Neural progenitor cell (in vitro differentiated cells): ENCODE measurements around the gene CRTC3. TPM values are rescaled to one million over a fixed set of nuclear protein-coding genes. Genes with fewer than 3 reads are reported as not detected.

Experiments used
- DNase-seq: peaks from one replicate; pipeline ENCODE4 v3.0.0-alpha.2; 2016; ENCODE audit warnings: low spot score
- H2AFZ ChIP-seq: fragments of 200-600 bp; sonication (generic); replicated peaks from 2 replicates; pipeline ENCODE4 v1.6.1; 2016; ENCODE audit warnings: antibody characterized with exemption
- H3F3A ChIP-seq: fragments of 200-600 bp; sonication (generic); 2 replicates; pipeline ENCODE4 v1.6.1; 2016; ENCODE audit warnings: antibody characterized with exemption, low read depth
- H3K27ac ChIP-seq: fragments of 200-600 bp; sonication (generic); 2 replicates; pipeline ENCODE4 v1.5.1; 2016; ENCODE audit warnings: mild to moderate bottlenecking
- H3K27me3 ChIP-seq: fragments of 200-600 bp; sonication (generic); 2 replicates; pipeline ENCODE4 v1.6.1; 2016; ENCODE audit warnings: mild to moderate bottlenecking, moderate library complexity
- H3K36me3 ChIP-seq: fragments of 200-600 bp; sonication (generic); 2 replicates; pipeline ENCODE4 v1.5.1; 2016
- H3K4me1 ChIP-seq: fragments of 200-600 bp; sonication (generic); 2 replicates; pipeline ENCODE4 v1.6.1; 2016; ENCODE audit warnings: mixed run types
- H3K4me2 ChIP-seq: fragments of 200-600 bp; sonication (generic); 2 replicates; pipeline ENCODE4 v1.6.1; 2016
- H3K4me3 ChIP-seq: fragments of 200-600 bp; sonication (generic); 2 replicates; pipeline ENCODE4 v1.5.1; 2016
- H3K79me2 ChIP-seq: fragments of 200-600 bp; sonication (generic); 2 replicates; pipeline ENCODE4 v1.6.1; 2016; ENCODE audit warnings: low read depth
- H3K9ac ChIP-seq: fragments of 200-600 bp; sonication (generic); 2 replicates; pipeline ENCODE4 v1.6.1; 2016
- H3K9me3 ChIP-seq: fragments of 200-600 bp; sonication (generic); 2 replicates; pipeline ENCODE4 v1.5.1; 2016; ENCODE audit warnings: low read depth
- H4K20me1 ChIP-seq: fragments of 200-600 bp; sonication (generic); 2 replicates; pipeline ENCODE4 v1.6.1; 2016; ENCODE audit warnings: low read depth
- H3K27ac Mint-ChIP-seq: 3 replicates; pipeline ENCODE4 v1.8.0; 2021; ENCODE audit warnings: mixed read lengths
- H3K27me3 Mint-ChIP-seq: 2 replicates; pipeline ENCODE4 v1.8.0; 2022; ENCODE audit warnings: low read depth, mild to moderate bottlenecking, inconsistent platforms, moderate library complexity, mixed read lengths; ENCODE audit not compliant: insufficient read depth
- H3K36me3 Mint-ChIP-seq: 3 replicates; pipeline ENCODE4 v1.8.0; 2021; ENCODE audit warnings: mixed read lengths
- H3K4me1 Mint-ChIP-seq: 3 replicates; pipeline ENCODE4 v1.8.0; 2021; ENCODE audit warnings: mixed read lengths
- H3K4me3 Mint-ChIP-seq: 3 replicates; pipeline ENCODE4 v1.8.0; 2021; ENCODE audit warnings: mild to moderate bottlenecking, moderate library complexity, mixed read lengths
- H3K9me3 Mint-ChIP-seq: 3 replicates; pipeline ENCODE4 v1.8.0; 2020; ENCODE audit warnings: mixed read lengths
- CTCF ChIP-seq: fragments of 200-600 bp; sonication (generic); IDR thresholded peaks from 2 replicates; pipeline ENCODE4 v1.5.1; 2017; ENCODE audit warnings: antibody characterized with exemption, mild to moderate bottlenecking
- EZH2 ChIP-seq: fragments of 200-600 bp; sonication (generic); IDR thresholded peaks from 2 replicates; pipeline ENCODE4 v1.6.1; 2017; ENCODE audit warnings: antibody characterized with exemption, mild to moderate bottlenecking, moderate library complexity
- EZH2phosphoT487 ChIP-seq: fragments of 200-600 bp; sonication (generic); IDR thresholded peaks from 2 replicates; pipeline ENCODE4 v1.6.1; 2017; ENCODE audit warnings: antibody characterized with exemption
- total RNA-seq: library from RNA; depleted of rRNA; stranded (reverse); fragments of >200 nt; gene quantifications from 2 replicates; pipeline ENCODE4 v1.2.3, GENCODE V29; 2015; ENCODE audit warnings: low replicate concordance

CRTC3 gene
- total RNA-seq, 1 donor from 2014 or later = 4.9 TPM

GRCh38 chr15:90599116-90599515, 69.4 kb downstream of the CRTC3 start:
- DNase-seq = no peak
- Histone ChIP-seq H3K27ac (no peak overlapping the region), H3K4me3 (no peak overlapping the region), H3K9me3 (no peaks in the 10 kb centered on the region), H2AFZ (no peak overlapping the region), H4K20me1 (no peaks in the 10 kb centered on the region), H3F3A (no peaks in the 10 kb centered on the region), H3K9ac (no peak overlapping the region), H3K36me3 (no peaks in the 10 kb centered on the region), H3K4me2 (no peak overlapping the region), H3K27me3 (no peaks in the 10 kb centered on the region), H3K4me1 (peaks cover 5% of the 10 kb centered on the region), H3K79me2 (no peaks in the 10 kb centered on the region)
- Mint-ChIP-seq H3K9me3 (no peaks in the 10 kb centered on the region), H3K36me3 (peaks cover 9% of the 10 kb centered on the region), H3K4me3 (no peak overlapping the region), H3K27me3 (peaks cover 2% of the 10 kb centered on the region), H3K4me1 (peaks cover 15% of the 10 kb centered on the region), H3K27ac (no peak overlapping the region)
- TF ChIP-seq EZH2 (no peak), EZH2phosphoT487 (no peak), CTCF (no peak)

DNA sequence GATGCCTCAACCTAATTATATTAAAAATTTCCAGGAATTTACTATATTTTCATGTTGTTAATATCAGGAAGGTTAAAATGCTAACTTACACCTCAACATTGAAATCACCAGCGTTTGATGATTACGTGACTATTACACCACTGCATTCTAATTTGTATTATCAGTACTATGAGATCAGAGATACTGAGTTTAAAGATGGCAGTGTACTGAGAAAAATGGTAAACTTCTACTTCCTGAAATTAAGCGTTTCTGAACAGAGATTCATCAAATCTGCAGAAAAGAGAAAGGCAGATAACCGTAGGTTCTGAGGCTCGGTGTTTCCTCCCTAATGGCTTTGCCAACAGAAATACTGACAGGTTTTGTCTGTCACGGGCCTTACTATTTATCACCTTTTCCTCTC, 69.9 kb downstream of the CRTC3 start:
- H3K79me2 ChIP-seq = no peaks in the 10 kb centered on the region
- peak overlapping the region; percentile 1 for H3K27ac ChIP-seq
- H3K36me3 Mint-ChIP-seq = peaks cover 7% of the 10 kb centered on the region
- no peaks in the 10 kb centered on the region for H3K9me3 Mint-ChIP-seq
- no peak overlapping the region for H3K9ac ChIP-seq
- no peak overlapping the region for H3K4me3 Mint-ChIP-seq
- no peak overlapping the region for H3K4me3 ChIP-seq
- no peaks in the 10 kb centered on the region for H3K36me3 ChIP-seq
- peaks cover 5% of the 10 kb centered on the region for H3K4me1 ChIP-seq
- TF ChIP-seq EZH2phosphoT487 = no peak
- TF ChIP-seq CTCF = no peak
- no peak for TF ChIP-seq EZH2
- H3K4me2 ChIP-seq = no peak overlapping the region
- DNase-seq = no peak
- peaks cover 13% of the 10 kb centered on the region for H3K4me1 Mint-ChIP-seq
- no peaks in the 10 kb centered on the region for H3K27me3 ChIP-seq
- no peak overlapping the region for H3K27ac Mint-ChIP-seq
- no peaks in the 10 kb centered on the region for H4K20me1 ChIP-seq
- no peaks in the 10 kb centered on the region for H3F3A ChIP-seq
- no peaks in the 10 kb centered on the region for H3K9me3 ChIP-seq
- peaks cover 2% of the 10 kb centered on the region for H3K27me3 Mint-ChIP-seq
- no peak overlapping the region for H2AFZ ChIP-seq

DNA sequence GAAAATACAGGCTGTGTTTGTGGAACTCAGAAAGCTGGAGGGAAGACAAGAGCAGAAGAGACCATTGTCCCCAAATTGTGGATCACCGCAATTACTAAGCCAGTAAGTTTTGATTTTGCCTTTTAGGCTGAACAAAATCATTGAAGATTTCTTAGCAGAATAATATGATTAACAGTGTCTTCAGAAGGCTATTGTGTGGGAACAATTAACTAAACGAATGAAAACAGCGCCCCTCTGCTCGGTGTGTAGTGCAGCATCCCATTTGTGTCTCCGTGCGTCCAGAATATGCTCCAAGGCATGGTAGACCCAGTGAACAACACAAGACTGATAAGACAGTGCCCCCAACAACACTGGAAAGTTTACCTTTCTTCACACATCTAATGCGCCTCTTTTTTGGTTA, 71.2 kb downstream of the CRTC3 start:
- Histone ChIP-seq H3K36me3 (no peaks in the 10 kb centered on the region), H3K4me3 (no peak overlapping the region), H4K20me1 (no peaks in the 10 kb centered on the region), H3K4me2 (no peak overlapping the region), H3K9me3 (no peaks in the 10 kb centered on the region), H2AFZ (no peak overlapping the region), H3K9ac (no peak overlapping the region), H3K4me1 (peaks cover 5% of the 10 kb centered on the region), H3K27ac (no peak overlapping the region), H3K27me3 (no peaks in the 10 kb centered on the region), H3F3A (no peaks in the 10 kb centered on the region), H3K79me2 (no peaks in the 10 kb centered on the region)
- Mint-ChIP-seq H3K36me3 (peaks cover 7% of the 10 kb centered on the region), H3K4me1 (peaks cover 8% of the 10 kb centered on the region), H3K27me3 (peaks cover 2% of the 10 kb centered on the region), H3K9me3 (no peaks in the 10 kb centered on the region), H3K4me3 (no peak overlapping the region), H3K27ac (no peak overlapping the region)
- no peak for DNase-seq
- TF ChIP-seq CTCF (no peak), EZH2 (no peak), EZH2phosphoT487 (no peak)
